Osteoblast (primary cell): ENCODE results near the gene SH2B3. TPM values are rescaled to one million over a fixed set of nuclear protein-coding genes. Genes with fewer than 3 reads are reported as not detected.

Experiments
- DNase-seq: peaks from one replicate; pipeline ENCODE4 v3.0.0; 2011; ENCODE audit warnings: low spot score, mixed read lengths; ENCODE audit not compliant: insufficient read length; ENCODE audit errors: missing footprints
- H2AFZ ChIP-seq: 2 replicates; pipeline ENCODE4 v1.6.0; 2011; ENCODE audit warnings: mild to moderate bottlenecking, low read length
- H3K27ac ChIP-seq: 2 replicates; pipeline ENCODE4 v1.5.1; 2011; ENCODE audit warnings: mild to moderate bottlenecking, low read depth, low read length, moderate library complexity
- H3K27me3 ChIP-seq: 2 replicates; pipeline ENCODE4 v1.6.0; 2012; ENCODE audit warnings: mild to moderate bottlenecking, control low read depth, inconsistent platforms, low read length, moderate library complexity; ENCODE audit not compliant: insufficient read depth
- H3K36me3 ChIP-seq: 2 replicates; pipeline ENCODE4 v1.5.1; 2011; ENCODE audit warnings: mild to moderate bottlenecking, low read length, control low read depth, moderate library complexity; ENCODE audit not compliant: insufficient read depth
- H3K4me1 ChIP-seq: 2 replicates; pipeline ENCODE4 v1.5.1; 2011; ENCODE audit warnings: mild to moderate bottlenecking, low read length, control low read depth, moderate library complexity; ENCODE audit not compliant: insufficient read depth
- H3K4me2 ChIP-seq: 2 replicates; pipeline ENCODE4 v1.6.0; 2011; ENCODE audit warnings: mild to moderate bottlenecking, low read length; ENCODE audit not compliant: insufficient read depth
- H3K4me3 ChIP-seq: fragments of 200-600 bp; sonication (generic); 3 replicates; pipeline ENCODE4 v1.5.1; 2012; ENCODE audit warnings: mild to moderate bottlenecking, low read length, inconsistent platforms; ENCODE audit not compliant: insufficient read depth
- H3K79me2 ChIP-seq: 2 replicates; pipeline ENCODE4 v1.6.0; 2012; ENCODE audit warnings: mild to moderate bottlenecking, low read length, control low read depth, inconsistent platforms; ENCODE audit not compliant: insufficient read depth
- H3K9me3 ChIP-seq: 2 replicates; pipeline ENCODE4 v1.5.1; 2011; ENCODE audit warnings: low read depth, low read length, control low read depth
- H4K20me1 ChIP-seq: 2 replicates; pipeline ENCODE4 v1.6.0; 2012; ENCODE audit warnings: mild to moderate bottlenecking, low read length, control low read depth; ENCODE audit not compliant: insufficient read depth
- CTCF ChIP-seq: IDR thresholded peaks from 2 replicates; pipeline ENCODE4 v1.5.1; 2011; ENCODE audit warnings: mild to moderate bottlenecking, low read depth, low read length, moderate library complexity; ENCODE audit errors: extremely low read depth
- total RNA-seq: library from RNA; depleted of rRNA; stranded (reverse); fragments of >200 nt; gene quantifications from 2 replicates; pipeline ENCODE4 v1.2.3, GENCODE V29; 2012

SH2B3 gene
- total RNA-seq, 1 donor: 51.4 TPM

- H3K4me3 ChIP-seq: no peak overlapping the region
- H2AFZ ChIP-seq: no peak overlapping the region
- no peak for TF ChIP-seq CTCF
- no peak overlapping the region for H3K4me2 ChIP-seq
- H3K9me3 ChIP-seq: no peaks in the 10 kb centered on the region
- H3K36me3 ChIP-seq: no peaks in the 10 kb centered on the region
- no peaks in the 10 kb centered on the region for H3K27me3 ChIP-seq
- DNase-seq: no peak
- no peaks in the 10 kb centered on the region for H3K79me2 ChIP-seq
- H3K4me1 ChIP-seq: no peaks in the 10 kb centered on the region
- H4K20me1 ChIP-seq: no peaks in the 10 kb centered on the region
- H3K27ac ChIP-seq: no peak overlapping the region
Measured at GRCh38 chr12:111377440-111377839, 28.3 kb upstream of the SH2B3 start.

GRCh38 chr12:111379942-111380554 is 25.7 kb upstream of the SH2B3 start:
- Histone ChIP-seq H3K79me2 (no peaks in the 10 kb centered on the region), H3K4me1 (no peaks in the 10 kb centered on the region), H2AFZ (no peak overlapping the region), H3K27me3 (peaks cover 5% of the 10 kb centered on the region), H3K9me3 (no peaks in the 10 kb centered on the region), H3K4me2 (no peak overlapping the region), H4K20me1 (no peaks in the 10 kb centered on the region), H3K27ac (no peak overlapping the region), H3K4me3 (no peak overlapping the region), H3K36me3 (no peaks in the 10 kb centered on the region)
- DNase-seq: peak; percentile 53
- no peak for TF ChIP-seq CTCF

GRCh38 chr12:111384596-111384995 is 21.1 kb upstream of the SH2B3 start:
- H3K9me3 ChIP-seq: no peaks in the 10 kb centered on the region
- H3K36me3 ChIP-seq: no peaks in the 10 kb centered on the region
- H3K27ac ChIP-seq: no peak overlapping the region
- peaks cover 7% of the 10 kb centered on the region for H3K27me3 ChIP-seq
- DNase-seq: no peak
- no peak for TF ChIP-seq CTCF
- H4K20me1 ChIP-seq: no peaks in the 10 kb centered on the region
- H3K4me1 ChIP-seq: no peaks in the 10 kb centered on the region
- H3K4me3 ChIP-seq: no peak overlapping the region
- H2AFZ ChIP-seq: no peak overlapping the region
- no peaks in the 10 kb centered on the region for H3K79me2 ChIP-seq
- no peak overlapping the region for H3K4me2 ChIP-seq

GRCh38 chr12:111386885-111387284 is 18.8 kb upstream of the SH2B3 start:
- no peak overlapping the region for H3K4me3 ChIP-seq
- no peaks in the 10 kb centered on the region for H3K79me2 ChIP-seq
- no peak for TF ChIP-seq CTCF
- H3K9me3 ChIP-seq: no peaks in the 10 kb centered on the region
- H3K4me1 ChIP-seq: no peaks in the 10 kb centered on the region
- no peak for DNase-seq
- peaks cover 11% of the 10 kb centered on the region for H3K27me3 ChIP-seq
- no peak overlapping the region for H2AFZ ChIP-seq
- H3K27ac ChIP-seq: no peak overlapping the region
- H3K36me3 ChIP-seq: no peaks in the 10 kb centered on the region
- H4K20me1 ChIP-seq: no peaks in the 10 kb centered on the region
- H3K4me2 ChIP-seq: no peak overlapping the region
